Gastroesophageal sphincter (tissue), 3 donors: ENCODE results near the gene PSD4.

Experiments
- EP300 ChIP-seq: sonication (generic); formaldehyde crosslinking; IDR thresholded peaks from one replicate; pipeline ENCODE4 v1.6.1; 2017; ENCODE audit warnings: antibody characterized with exemption, mild to moderate bottlenecking
- POLR2A ChIP-seq, 2 donors: fragments of 450-650 bp; IDR thresholded peaks; one replicate each; pipeline ENCODE4 v1.6.1; 2017; ENCODE audit warnings: antibody characterized with exemption in 2 of 2, mild to moderate bottlenecking in 2 of 2, moderate library complexity in 1 of 2
- POLR2AphosphoS5 ChIP-seq: sonication (generic); formaldehyde crosslinking; IDR thresholded peaks from one replicate; pipeline ENCODE4 v1.6.1; 2017; ENCODE audit warnings: antibody characterized with exemption
- TF ChIP-seq, protein P1 (sequence below), 4 experiments: fragments of 200-600 bp in 2 of 4; fragments of 450-650 bp in 2 of 4; sonication (generic) in 1 of 4; IDR thresholded peaks; one replicate each; pipeline ENCODE4 v1.5.1; 2017 to 2019; ENCODE audit warnings: antibody characterized with exemption in 4 of 4, mild to moderate bottlenecking in 2 of 4, moderate library complexity in 2 of 4

DNA sequence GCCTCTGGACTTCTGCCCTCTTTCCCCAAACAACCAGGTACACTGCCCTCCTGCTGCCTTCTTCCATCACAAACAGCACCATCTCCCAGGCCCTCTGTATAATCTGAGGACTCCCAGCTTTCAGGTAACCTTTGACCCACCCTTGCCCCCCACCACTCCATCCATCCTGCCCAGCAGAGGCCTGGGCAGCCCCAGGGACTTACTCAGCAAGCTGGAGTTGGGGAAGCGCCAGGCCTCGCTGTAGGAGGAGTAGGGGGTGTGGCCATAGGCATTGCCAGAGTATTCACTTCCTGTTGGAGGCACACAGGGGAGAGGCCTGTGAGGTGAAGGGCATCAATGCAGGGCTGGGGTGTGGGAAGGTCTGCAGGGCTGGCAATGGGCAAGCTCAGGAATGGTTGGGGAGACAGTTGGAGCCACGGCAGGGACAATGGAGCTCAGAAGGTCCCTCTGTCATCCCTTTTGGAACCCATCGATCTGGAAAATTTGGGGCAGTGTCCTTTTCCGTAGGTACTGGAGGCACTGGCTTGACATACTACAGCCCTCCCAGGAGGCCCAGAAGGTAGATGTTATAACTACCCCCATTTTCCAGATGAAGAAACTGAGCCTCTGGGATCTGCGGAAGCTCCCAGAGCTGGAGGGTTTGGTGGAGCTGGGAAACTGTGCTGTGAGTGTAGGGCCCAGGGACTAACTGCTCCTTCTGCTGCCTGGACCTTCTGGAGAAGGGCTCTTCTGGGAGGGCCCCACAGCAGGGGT lies 46.3 kb downstream of the PSD4 start:
- TF ChIP-seq POLR2AphosphoS5 (no peak), EP300 (no peak), POLR2A (IDR thresholded peaks at IDR 0.05) (peak in 1 of 2 donors; percentile 13)
- TF ChIP-seq, protein P1, sequence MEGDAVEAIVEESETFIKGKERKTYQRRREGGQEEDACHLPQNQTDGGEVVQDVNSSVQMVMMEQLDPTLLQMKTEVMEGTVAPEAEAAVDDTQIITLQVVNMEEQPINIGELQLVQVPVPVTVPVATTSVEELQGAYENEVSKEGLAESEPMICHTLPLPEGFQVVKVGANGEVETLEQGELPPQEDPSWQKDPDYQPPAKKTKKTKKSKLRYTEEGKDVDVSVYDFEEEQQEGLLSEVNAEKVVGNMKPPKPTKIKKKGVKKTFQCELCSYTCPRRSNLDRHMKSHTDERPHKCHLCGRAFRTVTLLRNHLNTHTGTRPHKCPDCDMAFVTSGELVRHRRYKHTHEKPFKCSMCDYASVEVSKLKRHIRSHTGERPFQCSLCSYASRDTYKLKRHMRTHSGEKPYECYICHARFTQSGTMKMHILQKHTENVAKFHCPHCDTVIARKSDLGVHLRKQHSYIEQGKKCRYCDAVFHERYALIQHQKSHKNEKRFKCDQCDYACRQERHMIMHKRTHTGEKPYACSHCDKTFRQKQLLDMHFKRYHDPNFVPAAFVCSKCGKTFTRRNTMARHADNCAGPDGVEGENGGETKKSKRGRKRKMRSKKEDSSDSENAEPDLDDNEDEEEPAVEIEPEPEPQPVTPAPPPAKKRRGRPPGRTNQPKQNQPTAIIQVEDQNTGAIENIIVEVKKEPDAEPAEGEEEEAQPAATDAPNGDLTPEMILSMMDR (IDR thresholded peaks at IDR 0.05): no peak
